HEK293 (cell line): Measurements from ENCODE around the gene CSAD.

ENCODE experiments used
- CTCF ChIA-PET: fragments of 350-600 bp; formaldehyde crosslinking; extraction: SDS; loops from one replicate; lab custom pipeline; 2021; ENCODE audit warnings: antibody characterized with exemption; lab: Yijun Ruan, JAX
- POLR2A ChIA-PET: fragments of 300-600 bp; formaldehyde crosslinking; extraction: SDS; loops from one replicate; lab custom pipeline; 2020; ENCODE audit warnings: antibody characterized with exemption, inconsistent platforms; lab: Yijun Ruan, JAX
- H3K27ac ChIP-seq: fragments of 200-500 bp; sonication (Bioruptor generic); 2 replicates; pipeline ENCODE4 v1.5.1; 2014; ENCODE audit warnings: low read depth, low read length, control low read depth, inconsistent platforms; ENCODE audit errors: extremely low read depth
- H3K36me3 ChIP-seq, 2 experiments: fragments of 200-500 bp in 1 of 2; sonication (Bioruptor generic) in 1 of 2; 1 replicate in 1 of 2; 2 replicates in 1 of 2; pipeline ENCODE4 v1.5.1; 2014 to 2017; ENCODE audit warnings: inconsistent platforms in 2 of 2, low read length in 2 of 2; ENCODE audit not compliant: control insufficient read depth in 2 of 2, insufficient read depth in 1 of 2
- H3K4me1 ChIP-seq: fragments of 200-500 bp; sonication (Bioruptor generic); 2 replicates; pipeline ENCODE4 v1.5.1; 2014; ENCODE audit warnings: mild to moderate bottlenecking, low read length, inconsistent platforms; ENCODE audit not compliant: control insufficient read depth, insufficient read depth
- H3K4me3 ChIP-seq: 2 replicates; pipeline ENCODE4 v1.5.1; 2011; ENCODE audit warnings: low read depth, mild to moderate bottlenecking, control low read depth, low read length, moderate library complexity
- H3K9me3 ChIP-seq: fragments of 200-500 bp; sonication (Bioruptor generic); 2 replicates; pipeline ENCODE4 v1.5.1; 2014; ENCODE audit warnings: low read depth, low read length, inconsistent platforms; ENCODE audit not compliant: control insufficient read depth, insufficient read depth
- GLIS2 ChIP-seq: fragments of 450-650 bp; formaldehyde crosslinking; IDR thresholded peaks from 2 replicates; pipeline ENCODE4 v1.5.1; 2016; ENCODE audit warnings: missing biosample characterization, missing genetic modification characterization
- SP7 ChIP-seq: fragments of 450-650 bp; formaldehyde crosslinking; IDR thresholded peaks from 2 replicates; pipeline ENCODE4 v1.5.1; 2016; ENCODE audit warnings: missing biosample characterization, missing genetic modification characterization
- YY1 ChIP-seq: fragments of 450-650 bp; formaldehyde crosslinking; IDR thresholded peaks from 2 replicates; pipeline ENCODE4 v1.5.1; 2018; ENCODE audit warnings: missing biosample characterization, missing genetic modification characterization
- ZBTB17 ChIP-seq: fragments of 450-650 bp; formaldehyde crosslinking; IDR thresholded peaks from 2 replicates; pipeline ENCODE4 v1.5.1; 2016; ENCODE audit warnings: missing biosample characterization, missing genetic modification characterization
- ZBTB21 ChIP-seq: fragments of 450-650 bp; formaldehyde crosslinking; IDR thresholded peaks from 2 replicates; pipeline ENCODE4 v1.5.1; 2017; ENCODE audit warnings: missing biosample characterization, missing genetic modification characterization
- ZBTB8A ChIP-seq: fragments of 450-650 bp; formaldehyde crosslinking; IDR thresholded peaks from 2 replicates; pipeline ENCODE4 v1.5.1; 2016; ENCODE audit warnings: missing biosample characterization, missing genetic modification characterization
- ZFP37 ChIP-seq: fragments of 450-650 bp; formaldehyde crosslinking; IDR thresholded peaks from 2 replicates; pipeline ENCODE4 v1.5.1; 2016; ENCODE audit warnings: missing biosample characterization, missing genetic modification characterization
- ZNF114 ChIP-seq: fragments of 450-650 bp; formaldehyde crosslinking; IDR thresholded peaks from 2 replicates; pipeline ENCODE4 v1.5.0; 2017; ENCODE audit warnings: missing biosample characterization, missing genetic modification characterization
- ZNF157 ChIP-seq: fragments of 450-650 bp; formaldehyde crosslinking; IDR thresholded peaks from 2 replicates; pipeline ENCODE4 v1.5.1; 2016; ENCODE audit warnings: missing biosample characterization, missing genetic modification characterization
- ZNF239 ChIP-seq: fragments of 450-650 bp; formaldehyde crosslinking; IDR thresholded peaks from 2 replicates; pipeline ENCODE4 v1.5.1; 2016; ENCODE audit warnings: missing biosample characterization, missing genetic modification characterization
- ZNF266 ChIP-seq: fragments of 450-650 bp; formaldehyde crosslinking; IDR thresholded peaks from 2 replicates; pipeline ENCODE4 v1.5.1; 2016; ENCODE audit warnings: missing biosample characterization, missing genetic modification characterization, low read depth
- ZNF548 ChIP-seq: fragments of 450-650 bp; formaldehyde crosslinking; IDR thresholded peaks from 2 replicates; pipeline ENCODE4 v1.5.1; 2016; ENCODE audit warnings: missing biosample characterization, missing genetic modification characterization
- ZNF600 ChIP-seq: fragments of 450-650 bp; formaldehyde crosslinking; IDR thresholded peaks from 2 replicates; pipeline ENCODE4 v1.5.1; 2016; ENCODE audit warnings: missing biosample characterization, missing genetic modification characterization
- ZNF654 ChIP-seq: fragments of 450-650 bp; formaldehyde crosslinking; IDR thresholded peaks from 2 replicates; pipeline ENCODE4 v1.5.1; 2016; ENCODE audit warnings: low read depth, missing biosample characterization, missing genetic modification characterization
- ZNF658 ChIP-seq: fragments of 450-650 bp; formaldehyde crosslinking; IDR thresholded peaks from 2 replicates; pipeline ENCODE4; 2016; ENCODE audit warnings: missing biosample characterization, missing genetic modification characterization
- ZNF747 ChIP-seq: fragments of 450-650 bp; formaldehyde crosslinking; IDR thresholded peaks from 2 replicates; pipeline ENCODE4 v1.5.1; 2016; ENCODE audit warnings: missing biosample characterization, missing genetic modification characterization
- ZNF76 ChIP-seq: fragments of 450-650 bp; formaldehyde crosslinking; IDR thresholded peaks from 2 replicates; pipeline ENCODE4; 2016; ENCODE audit warnings: low read depth, missing biosample characterization, missing genetic modification characterization, borderline replicate concordance
- ZNF837 ChIP-seq: fragments of 450-650 bp; formaldehyde crosslinking; IDR thresholded peaks from 2 replicates; pipeline ENCODE4 v1.5.1; 2016; ENCODE audit warnings: missing biosample characterization, missing genetic modification characterization
- TF ChIP-seq, protein P1 (sequence below): fragments of 450-650 bp; formaldehyde crosslinking; IDR thresholded peaks from 2 replicates; pipeline ENCODE4 v1.5.1; 2016; ENCODE audit warnings: missing biosample characterization, missing genetic modification characterization, borderline replicate concordance
- TF ChIP-seq, protein P2 (sequence below): fragments of 450-650 bp; formaldehyde crosslinking; IDR thresholded peaks from 2 replicates; pipeline ENCODE4 v1.5.0; 2017; ENCODE audit warnings: missing biosample characterization, missing genetic modification characterization, borderline replicate concordance
- TF ChIP-seq, protein P3 (sequence below): fragments of 450-650 bp; formaldehyde crosslinking; IDR thresholded peaks from 2 replicates; pipeline ENCODE4 v1.5.1; 2016; ENCODE audit warnings: missing biosample characterization, missing genetic modification characterization

CSAD gene

DNA sequence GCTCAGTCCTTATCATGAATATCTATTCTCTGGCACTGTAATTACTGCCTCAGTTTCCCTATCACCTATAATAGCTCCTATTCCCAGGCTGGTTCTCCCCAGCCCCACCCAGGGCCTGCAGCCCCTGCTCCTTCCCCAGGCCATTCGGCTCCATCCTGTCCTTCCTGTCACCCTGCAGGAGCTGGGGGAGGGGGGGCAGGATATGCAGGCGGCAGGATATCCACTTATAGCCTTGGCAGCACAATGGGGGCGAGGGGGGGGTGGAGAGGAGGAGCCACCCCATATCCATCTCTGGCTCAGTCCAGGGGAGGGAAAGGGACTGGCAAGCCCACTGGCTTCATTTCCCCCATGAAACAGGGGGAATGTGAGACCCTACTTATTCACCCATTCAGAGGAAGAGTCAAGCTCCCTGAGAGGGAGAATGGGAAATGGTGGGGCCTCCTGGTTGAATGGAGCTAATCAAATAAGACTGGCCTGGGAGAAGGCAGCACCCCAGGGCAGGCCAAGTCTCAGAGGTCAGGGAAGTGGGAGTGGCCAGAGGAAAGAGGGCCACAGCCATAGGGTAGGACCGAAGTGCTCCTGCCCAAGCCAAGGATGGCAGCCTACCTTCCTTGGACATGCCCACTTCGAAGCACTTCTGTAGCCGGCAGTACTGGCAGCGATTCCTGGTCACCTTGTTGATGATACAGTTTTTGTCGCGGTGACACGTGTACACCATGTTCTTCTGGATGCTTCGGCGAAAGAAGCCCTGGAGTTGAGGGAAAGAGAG, 34.1 kb upstream of the CSAD start:
- Histone ChIP-seq H3K27ac (no peak overlapping the region), H3K9me3 (no peaks in the 10 kb centered on the region), H3K4me3 (no peak overlapping the region), H3K4me1 (no peaks in the 10 kb centered on the region), H3K36me3 (peaks cover 0 to 39% of the 10 kb centered on the region in 2 experiments; a peak in 1 of 3 replicates)
- CTCF ChIA-PET = interaction anchor here (0.6 to 11.6 kb wide), 21 partner anchors 8 to 531 kb away, joined by 3 to 144 read pairs (median 10); partner anchors contain the start of genes AAAS, ESPL1, MYG1 and PFDN5
- POLR2A ChIA-PET = interaction anchor here (0.6 to 2.3 kb wide), 12 partner anchors 10 to 107 kb away, joined by 3 to 11 read pairs (median 4); partner anchors contain the start of genes AAAS and MYG1
- no peak for TF ChIP-seq ZNF658 (tag by site-specific recombination)

DNA sequence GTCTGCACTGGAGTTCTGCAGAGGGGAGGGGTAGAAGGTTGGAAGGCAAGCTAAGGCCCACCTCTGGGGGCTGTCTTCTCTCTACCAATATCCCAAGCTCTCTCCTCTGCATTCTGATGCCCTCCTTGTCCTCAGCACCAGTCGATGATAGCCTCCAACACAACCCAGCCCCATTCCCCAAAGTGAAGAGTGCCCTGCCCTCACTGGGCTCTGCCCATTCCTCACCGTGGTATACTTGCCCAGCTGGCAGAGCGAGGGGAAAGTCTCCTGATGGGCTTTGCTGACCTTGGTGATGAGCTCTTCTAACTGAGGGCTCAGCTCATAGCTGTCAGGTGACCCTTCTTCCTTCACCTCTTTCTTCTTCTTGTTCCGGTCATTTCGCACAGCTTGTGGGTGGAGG, 33.5 kb upstream of the CSAD start:
- Histone ChIP-seq H3K36me3 (peaks cover 0 to 39% of the 10 kb centered on the region in 2 experiments; a peak in 1 of 3 replicates), H3K4me3 (no peak overlapping the region), H3K9me3 (no peaks in the 10 kb centered on the region), H3K4me1 (no peaks in the 10 kb centered on the region), H3K27ac (no peak overlapping the region)
- POLR2A ChIA-PET = interaction anchor here (0.6 to 2.3 kb wide), 13 partner anchors 9 to 107 kb away, joined by 3 to 11 read pairs (median 5); partner anchors contain the start of genes AAAS, ESPL1, MYG1 and PFDN5
- CTCF ChIA-PET = interaction anchor here (0.5 to 11.6 kb wide), 36 partner anchors 9 to 572 kb away, joined by 3 to 144 read pairs (median 6); partner anchors contain the start of genes AAAS, CSAD, ESPL1 and IGFBP6
- TF ChIP-seq ZBTB8A (tag by site-specific recombination) (no peak), ZBTB21 (tag by site-specific recombination) (no peak), ZNF266 (tag by site-specific recombination) (no peak), ZNF76 (tag by site-specific recombination) (no peak), ZNF837 (tag by site-specific recombination) (no peak), ZNF114 (tag by site-specific recombination) (no peak), ZNF548 (no peak)

DNA sequence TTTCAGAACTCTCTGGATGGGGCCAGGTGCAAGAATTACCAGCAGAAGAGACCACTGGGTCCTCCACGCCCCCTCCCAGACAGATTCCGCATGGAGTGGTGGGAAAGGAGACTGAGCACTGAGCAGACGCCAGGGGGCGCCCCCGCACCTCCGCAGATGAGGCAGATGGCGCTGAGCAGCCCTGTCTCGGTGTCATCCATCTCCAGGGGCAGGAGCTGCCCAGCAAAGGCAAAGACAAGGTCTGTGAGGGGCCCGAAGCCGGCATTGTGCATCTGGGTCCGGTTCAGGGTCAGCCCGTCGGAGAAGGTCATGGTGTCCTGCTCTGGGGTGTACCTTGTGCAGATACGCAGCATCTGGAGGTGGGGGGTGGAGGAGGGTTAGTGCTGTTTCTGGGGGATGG, 32.6 kb upstream of the CSAD start:
- ChIA-PET CTCF (interaction anchor here (0.6 to 11.6 kb wide), 41 partner anchors 9 to 296 kb away, joined by 3 to 144 read pairs (median 5); partner anchors contain the start of genes AAAS, CSAD, ESPL1 and IGFBP6), POLR2A (interaction anchor here (0.6 to 2.3 kb wide), 11 partner anchors 27 to 148 kb away, joined by 3 to 11 read pairs (median 4); partner anchors contain the start of genes AAAS, ESPL1 and PFDN5)
- no peaks in the 10 kb centered on the region for H3K4me1 ChIP-seq
- H3K9me3 ChIP-seq = no peaks in the 10 kb centered on the region
- H3K36me3 ChIP-seq = peaks cover 0 to 39% of the 10 kb centered on the region in 2 experiments; a peak in 1 of 3 replicates
- no peak overlapping the region for H3K4me3 ChIP-seq
- no peak overlapping the region for H3K27ac ChIP-seq
- TF ChIP-seq ZNF654 (tag by site-specific recombination) = peak; percentile 86
- TF ChIP-seq GLIS2 = 0 out of 2 replicates have a peak, but pooled peaks have one; percentile 29
- no peak for TF ChIP-seq ZNF157 (tag by site-specific recombination)
- TF ChIP-seq ZBTB21 (tag by site-specific recombination) = no peak
- TF ChIP-seq YY1 (tag by site-specific recombination) = 0 out of 2 replicates have a peak, but pooled peaks have one; percentile 24
- TF ChIP-seq ZNF600 (tag by site-specific recombination) = peak; percentile 82
- peak; percentile 51 for TF ChIP-seq SP7
- peak; percentile 99 for TF ChIP-seq ZNF239 (tag by site-specific recombination)
- TF ChIP-seq, protein P1, sequence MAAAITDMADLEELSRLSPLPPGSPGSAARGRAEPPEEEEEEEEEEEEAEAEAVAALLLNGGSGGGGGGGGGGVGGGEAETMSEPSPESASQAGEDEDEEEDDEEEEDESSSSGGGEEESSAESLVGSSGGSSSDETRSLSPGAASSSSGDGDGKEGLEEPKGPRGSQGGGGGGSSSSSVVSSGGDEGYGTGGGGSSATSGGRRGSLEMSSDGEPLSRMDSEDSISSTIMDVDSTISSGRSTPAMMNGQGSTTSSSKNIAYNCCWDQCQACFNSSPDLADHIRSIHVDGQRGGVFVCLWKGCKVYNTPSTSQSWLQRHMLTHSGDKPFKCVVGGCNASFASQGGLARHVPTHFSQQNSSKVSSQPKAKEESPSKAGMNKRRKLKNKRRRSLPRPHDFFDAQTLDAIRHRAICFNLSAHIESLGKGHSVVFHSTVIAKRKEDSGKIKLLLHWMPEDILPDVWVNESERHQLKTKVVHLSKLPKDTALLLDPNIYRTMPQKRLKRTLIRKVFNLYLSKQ (tag by site-specific recombination) = no peak
- TF ChIP-seq, protein P2, sequence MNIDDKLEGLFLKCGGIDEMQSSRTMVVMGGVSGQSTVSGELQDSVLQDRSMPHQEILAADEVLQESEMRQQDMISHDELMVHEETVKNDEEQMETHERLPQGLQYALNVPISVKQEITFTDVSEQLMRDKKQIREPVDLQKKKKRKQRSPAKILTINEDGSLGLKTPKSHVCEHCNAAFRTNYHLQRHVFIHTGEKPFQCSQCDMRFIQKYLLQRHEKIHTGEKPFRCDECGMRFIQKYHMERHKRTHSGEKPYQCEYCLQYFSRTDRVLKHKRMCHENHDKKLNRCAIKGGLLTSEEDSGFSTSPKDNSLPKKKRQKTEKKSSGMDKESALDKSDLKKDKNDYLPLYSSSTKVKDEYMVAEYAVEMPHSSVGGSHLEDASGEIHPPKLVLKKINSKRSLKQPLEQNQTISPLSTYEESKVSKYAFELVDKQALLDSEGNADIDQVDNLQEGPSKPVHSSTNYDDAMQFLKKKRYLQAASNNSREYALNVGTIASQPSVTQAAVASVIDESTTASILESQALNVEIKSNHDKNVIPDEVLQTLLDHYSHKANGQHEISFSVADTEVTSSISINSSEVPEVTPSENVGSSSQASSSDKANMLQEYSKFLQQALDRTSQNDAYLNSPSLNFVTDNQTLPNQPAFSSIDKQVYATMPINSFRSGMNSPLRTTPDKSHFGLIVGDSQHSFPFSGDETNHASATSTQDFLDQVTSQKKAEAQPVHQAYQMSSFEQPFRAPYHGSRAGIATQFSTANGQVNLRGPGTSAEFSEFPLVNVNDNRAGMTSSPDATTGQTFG (tag by site-specific recombination) = no peak
- TF ChIP-seq ZNF747 (tag by site-specific recombination) = no peak
- TF ChIP-seq ZBTB17 (tag by site-specific recombination) = peak; percentile 79
- TF ChIP-seq ZFP37 (tag by site-specific recombination) = peak; percentile 43; the same call in 1 of the 2 replicates
- TF ChIP-seq, protein P3, sequence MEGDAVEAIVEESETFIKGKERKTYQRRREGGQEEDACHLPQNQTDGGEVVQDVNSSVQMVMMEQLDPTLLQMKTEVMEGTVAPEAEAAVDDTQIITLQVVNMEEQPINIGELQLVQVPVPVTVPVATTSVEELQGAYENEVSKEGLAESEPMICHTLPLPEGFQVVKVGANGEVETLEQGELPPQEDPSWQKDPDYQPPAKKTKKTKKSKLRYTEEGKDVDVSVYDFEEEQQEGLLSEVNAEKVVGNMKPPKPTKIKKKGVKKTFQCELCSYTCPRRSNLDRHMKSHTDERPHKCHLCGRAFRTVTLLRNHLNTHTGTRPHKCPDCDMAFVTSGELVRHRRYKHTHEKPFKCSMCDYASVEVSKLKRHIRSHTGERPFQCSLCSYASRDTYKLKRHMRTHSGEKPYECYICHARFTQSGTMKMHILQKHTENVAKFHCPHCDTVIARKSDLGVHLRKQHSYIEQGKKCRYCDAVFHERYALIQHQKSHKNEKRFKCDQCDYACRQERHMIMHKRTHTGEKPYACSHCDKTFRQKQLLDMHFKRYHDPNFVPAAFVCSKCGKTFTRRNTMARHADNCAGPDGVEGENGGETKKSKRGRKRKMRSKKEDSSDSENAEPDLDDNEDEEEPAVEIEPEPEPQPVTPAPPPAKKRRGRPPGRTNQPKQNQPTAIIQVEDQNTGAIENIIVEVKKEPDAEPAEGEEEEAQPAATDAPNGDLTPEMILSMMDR (tag by site-specific recombination) = peak; percentile 91
